ENCODE data around the gene GLIS2. TPM values are rescaled to one million over a fixed set of nuclear protein-coding genes. Genes with fewer than 3 reads are reported as not detected.

GLIS2 gene
- total RNA-seq, 1 experiment from 2014 or later = 18.2 TPM

DNA sequence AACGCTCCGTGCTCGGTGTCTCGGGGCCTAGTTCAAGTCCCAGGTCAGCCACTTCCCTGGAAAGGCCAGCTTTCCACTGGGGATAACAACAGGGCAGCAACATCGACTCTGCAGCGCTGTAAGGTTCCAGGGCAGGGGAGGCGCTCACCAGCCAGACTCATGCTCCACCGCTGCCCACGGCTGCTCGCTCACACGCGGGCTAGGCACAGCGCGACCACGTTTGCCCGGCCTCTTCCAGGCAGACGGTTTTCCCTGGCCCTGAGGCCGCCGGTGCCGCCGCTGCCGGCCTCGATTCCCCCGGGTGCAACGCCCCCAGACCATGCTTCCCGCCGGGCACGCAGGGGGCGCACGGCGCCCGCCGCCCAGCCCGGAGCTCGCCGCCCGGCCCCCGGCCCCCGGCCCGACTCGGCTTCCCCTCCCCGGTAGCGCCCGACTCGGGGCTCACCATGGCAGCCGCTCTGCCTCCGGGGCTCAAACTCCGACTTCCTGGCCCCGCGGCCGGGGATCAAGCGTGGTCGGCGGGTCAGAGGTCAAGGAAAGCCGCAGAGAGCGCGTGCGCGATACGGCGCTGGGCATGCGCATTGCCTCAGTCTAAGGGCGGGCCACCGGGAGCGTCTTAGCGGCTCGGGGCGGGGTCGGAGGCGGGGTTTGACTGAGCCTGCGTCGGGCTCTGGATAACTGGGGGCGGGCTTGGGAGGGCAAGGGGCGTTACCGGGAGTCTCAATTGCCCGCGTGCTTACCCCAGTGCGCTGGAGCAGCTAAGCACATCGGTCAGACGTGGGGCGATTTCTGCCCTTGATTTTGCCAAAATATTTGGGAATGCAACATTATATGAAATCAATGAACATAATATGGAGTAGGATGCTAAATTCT is 35.2 kb downstream of the GLIS2 start, which contains the start of gene PAM16:
PAM16 (minus strand) TSS at position 535 of the 873 bp plus-strand sequence; CDS start at position 448, 87 bp downstream.
- Histone ChIP-seq H3K9me2 (ENCODE audit: insufficient read depth) (no peaks in the 10 kb centered on the region), H3K4me3 (replicated peaks in 1 of 2; ENCODE audit: low read depth in 1 of 2, low read length in 2 of 2) (peak within 1 kb of the TSS; percentile 98 to 99), H3K27me3 (ENCODE audit: insufficient read depth, low read length) (no peaks in the 10 kb centered on the region), H3K9ac (ENCODE audit: low read length) (peak within 1 kb of the TSS; percentile 99), H3K9me3 (ENCODE audit: control insufficient read depth in 1 of 2, insufficient read depth in 1 of 2, low read depth in 1 of 2, low read length in 2 of 2) (no peaks in the 10 kb centered on the region), H2AFZ (ENCODE audit: low read depth, low read length, poor library complexity, severe bottlenecking) (peak within 1 kb of the TSS; percentile 4), H3K27ac (ENCODE audit: low read depth, low read length) (peak within 1 kb of the TSS; percentile 94), H4K20me1 (ENCODE audit: insufficient read depth) (peaks cover 5% of the 10 kb centered on the region; the same call in 1 of the 2 replicates), H3K36me3 (ENCODE audit: control insufficient read depth in 1 of 2, insufficient read depth in 2 of 2, low read length in 2 of 2) (peaks cover 2 to 9% of the 10 kb centered on the region in 2 experiments; a peak in 2 of 4 replicates), H3K79me2 (ENCODE audit: insufficient read depth, low read length) (peaks cover 51% of the 10 kb centered on the region), H3K4me2 (ENCODE audit: low read length) (peak within 1 kb of the TSS; percentile 89), H3K4me1 (ENCODE audit: control insufficient read depth in 1 of 2, insufficient read depth in 2 of 2, low read length in 2 of 2) (peaks cover 7 to 19% of the 10 kb centered on the region in 2 experiments)
- DNase-seq (ENCODE audit: low read depth, low spot score) = peak; percentile 87
- POLR2A ChIA-PET = no interaction called here
- intact Hi-C loops (cut with micrococcal nuclease) = no loop called here
- peak; percentile 94 for ATAC-seq
- RAD21 ChIA-PET (ENCODE audit: low non-redundant PET in 1 of 2, low total read pairs in 2 of 2, uncharacterized antibody in 2 of 2, unreplicated experiment in 2 of 2) = interaction anchor here in 1 of 2 experiments (0.5 to 1.3 kb wide), 2 partner anchors 52 to 216 kb away, joined by 3 to 6 read pairs; no protein-coding TSS in a partner anchor
- peak; percentile 47 for TF ChIP-seq POLR2A (IDR thresholded peaks at IDR 0.05; ENCODE audit: borderline replicate concordance, extremely low read depth, insufficient read depth, insufficient read length)
- TF ChIP-seq, protein P1, sequence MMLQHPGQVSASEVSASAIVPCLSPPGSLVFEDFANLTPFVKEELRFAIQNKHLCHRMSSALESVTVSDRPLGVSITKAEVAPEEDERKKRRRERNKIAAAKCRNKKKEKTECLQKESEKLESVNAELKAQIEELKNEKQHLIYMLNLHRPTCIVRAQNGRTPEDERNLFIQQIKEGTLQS (IDR thresholded peaks at IDR 0.05) = no peak
- TF ChIP-seq TCF7L2 (IDR thresholded peaks at IDR 0.05; ENCODE audit: borderline replicate concordance, extremely low read depth, insufficient read depth, insufficient read length) = no peak
- no peak; the same call in 1 of the 2 replicates for TF ChIP-seq EGR1 (IDR thresholded peaks at IDR 0.05; ENCODE audit: low read depth)
- TF ChIP-seq YY1 (IDR thresholded peaks at IDR 0.05; ENCODE audit: extremely low read depth, insufficient replicate concordance, low read depth, low read length) = peak; percentile 25
- TF ChIP-seq ZFX (IDR thresholded peaks at IDR 0.05) = peak; percentile 81; the same call in 1 of the 2 replicates
- no peak for TF ChIP-seq EZH2 (IDR thresholded peaks at IDR 0.05)
- TF ChIP-seq POLR2AphosphoS5 (IDR thresholded peaks at IDR 0.05; ENCODE audit: low read depth, low read length) = peak; percentile 79
- TF ChIP-seq, protein P2, sequence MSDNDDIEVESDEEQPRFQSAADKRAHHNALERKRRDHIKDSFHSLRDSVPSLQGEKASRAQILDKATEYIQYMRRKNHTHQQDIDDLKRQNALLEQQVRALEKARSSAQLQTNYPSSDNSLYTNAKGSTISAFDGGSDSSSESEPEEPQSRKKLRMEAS (IDR thresholded peaks at IDR 0.05) = no peak; the same call in 1 of the 2 replicates
- TF ChIP-seq, protein P3, sequence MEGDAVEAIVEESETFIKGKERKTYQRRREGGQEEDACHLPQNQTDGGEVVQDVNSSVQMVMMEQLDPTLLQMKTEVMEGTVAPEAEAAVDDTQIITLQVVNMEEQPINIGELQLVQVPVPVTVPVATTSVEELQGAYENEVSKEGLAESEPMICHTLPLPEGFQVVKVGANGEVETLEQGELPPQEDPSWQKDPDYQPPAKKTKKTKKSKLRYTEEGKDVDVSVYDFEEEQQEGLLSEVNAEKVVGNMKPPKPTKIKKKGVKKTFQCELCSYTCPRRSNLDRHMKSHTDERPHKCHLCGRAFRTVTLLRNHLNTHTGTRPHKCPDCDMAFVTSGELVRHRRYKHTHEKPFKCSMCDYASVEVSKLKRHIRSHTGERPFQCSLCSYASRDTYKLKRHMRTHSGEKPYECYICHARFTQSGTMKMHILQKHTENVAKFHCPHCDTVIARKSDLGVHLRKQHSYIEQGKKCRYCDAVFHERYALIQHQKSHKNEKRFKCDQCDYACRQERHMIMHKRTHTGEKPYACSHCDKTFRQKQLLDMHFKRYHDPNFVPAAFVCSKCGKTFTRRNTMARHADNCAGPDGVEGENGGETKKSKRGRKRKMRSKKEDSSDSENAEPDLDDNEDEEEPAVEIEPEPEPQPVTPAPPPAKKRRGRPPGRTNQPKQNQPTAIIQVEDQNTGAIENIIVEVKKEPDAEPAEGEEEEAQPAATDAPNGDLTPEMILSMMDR (IDR thresholded peaks at IDR 0.05 in 2 of 3, conservative IDR thresholded peaks at IDR 0.05 in 1 of 3; ENCODE audit: borderline replicate concordance in 1 of 3, insufficient read depth in 1 of 3, low read depth in 2 of 3, low read length in 2 of 3) = no peak
- TF ChIP-seq SRF (IDR thresholded peaks at IDR 0.05; ENCODE audit: low read depth) = no peak
- CTCF ChIA-PET = interaction anchor here (0.7 to 2.0 kb wide), 7 partner anchors 10 to 97 kb away, joined by 3 to 13 read pairs (median 3); no protein-coding TSS in a partner anchor
- no TSS peak for BruUV-seq (replicated peaks)
